CD4-positive, CD25-positive, alpha-beta regulatory T cell (primary cell): ENCODE data around the gene APP. TPM values are rescaled to one million over a fixed set of nuclear protein-coding genes. Genes with fewer than 3 reads are reported as not detected.
"Not testable (repeated sequence)": the region's sequence is repeated elsewhere in the genome, so short reads cannot be mapped to it uniquely, and the experiment has no call there.

Experiments
- ATAC-seq, 2 donors: fragments of 150-1000 bp; cut with Tn5 transposase; one replicate each; pipeline ENCODE4 v1.10.0; 2021; ENCODE audit warnings: low read depth in 2 of 2, moderate number of reproducible peaks in 2 of 2, moderate library complexity in 1 of 2
- DNase-seq, 3 donors: peaks; one replicate each; pipeline versions ENCODE4 v3.0.0 to v3.0.0-alpha.2; 2012 to 2022; ENCODE audit warnings: mixed read lengths in 1 of 3
- H3K27ac ChIP-seq: one replicate; pipeline ENCODE4 v1.7.0; 2013; ENCODE audit warnings: mild to moderate bottlenecking, low read length; ENCODE audit not compliant: insufficient read depth, poor library complexity, severe bottlenecking
- H3K27me3 ChIP-seq: one replicate; pipeline ENCODE4 v1.7.0; 2013; ENCODE audit warnings: low read length; ENCODE audit not compliant: control insufficient read depth, insufficient read depth
- H3K36me3 ChIP-seq: one replicate; pipeline ENCODE4 v1.7.0; 2013; ENCODE audit warnings: mild to moderate bottlenecking, low read length, moderate library complexity; ENCODE audit not compliant: control insufficient read depth, insufficient read depth
- H3K4me1 ChIP-seq: 2 replicates; pipeline ENCODE4 v1.7.0; 2013; ENCODE audit warnings: mild to moderate bottlenecking, low read length; ENCODE audit not compliant: insufficient read depth, control insufficient read depth, poor library complexity, severe bottlenecking
- H3K4me3 ChIP-seq: one replicate; pipeline ENCODE4 v1.7.0; 2013; ENCODE audit warnings: low read depth, mild to moderate bottlenecking, low read length, moderate library complexity
- H3K9me3 ChIP-seq, 2 experiments: 1 replicate in 1 of 2; 2 replicates in 1 of 2; pipeline ENCODE4 v1.7.0; 2013; ENCODE audit warnings: low read length in 2 of 2, mild to moderate bottlenecking in 1 of 2, moderate library complexity in 1 of 2; ENCODE audit not compliant: control insufficient read depth in 2 of 2
- H3K27ac Mint-ChIP-seq, 3 donors: one replicate each; pipeline ENCODE4 v1.8.0; 2020 to 2022; ENCODE audit warnings: mild to moderate bottlenecking in 3 of 3, mixed read lengths in 3 of 3, moderate library complexity in 2 of 3
- H3K27me3 Mint-ChIP-seq: one replicate; pipeline ENCODE4 v1.8.0; 2022; ENCODE audit warnings: mild to moderate bottlenecking, mixed read lengths
- H3K36me3 Mint-ChIP-seq: one replicate; pipeline ENCODE4 v1.8.0; 2020; ENCODE audit warnings: mixed read lengths
- H3K4me1 Mint-ChIP-seq, 4 donors: one replicate each; pipeline ENCODE4 v1.8.0; 2020 to 2022; ENCODE audit warnings: mixed read lengths in 4 of 4, mild to moderate bottlenecking in 1 of 4
- H3K4me3 Mint-ChIP-seq, 4 donors: one replicate each; pipeline ENCODE4 v1.8.0; 2020 to 2022; ENCODE audit warnings: mild to moderate bottlenecking in 4 of 4, mixed read lengths in 4 of 4, moderate library complexity in 3 of 4
- H3K9me3 Mint-ChIP-seq, 7 donors: one replicate each; pipeline ENCODE4 v1.8.0; 2020 to 2022; ENCODE audit warnings: mixed read lengths in 7 of 7, mild to moderate bottlenecking in 3 of 7, moderate library complexity in 2 of 7
- polyA plus RNA-seq, 4 donors: library from polyadenylated mRNA; unstranded; fragments of 300-500 nt; fragmentation: Illumina TruSeq; gene quantifications; one replicate each; pipeline ENCODE4 v1.2.3, GENCODE V29; 2021
- total RNA-seq: library from RNA; stranded (reverse); gene quantifications from one replicate; pipeline ENCODE4 v1.2.3, GENCODE V29; 2022

Gene APP
- total and polyA plus RNA-seq, 5 donors from 2014 or later: 3.9 to 29.5 (median 7.5) TPM

DNA sequence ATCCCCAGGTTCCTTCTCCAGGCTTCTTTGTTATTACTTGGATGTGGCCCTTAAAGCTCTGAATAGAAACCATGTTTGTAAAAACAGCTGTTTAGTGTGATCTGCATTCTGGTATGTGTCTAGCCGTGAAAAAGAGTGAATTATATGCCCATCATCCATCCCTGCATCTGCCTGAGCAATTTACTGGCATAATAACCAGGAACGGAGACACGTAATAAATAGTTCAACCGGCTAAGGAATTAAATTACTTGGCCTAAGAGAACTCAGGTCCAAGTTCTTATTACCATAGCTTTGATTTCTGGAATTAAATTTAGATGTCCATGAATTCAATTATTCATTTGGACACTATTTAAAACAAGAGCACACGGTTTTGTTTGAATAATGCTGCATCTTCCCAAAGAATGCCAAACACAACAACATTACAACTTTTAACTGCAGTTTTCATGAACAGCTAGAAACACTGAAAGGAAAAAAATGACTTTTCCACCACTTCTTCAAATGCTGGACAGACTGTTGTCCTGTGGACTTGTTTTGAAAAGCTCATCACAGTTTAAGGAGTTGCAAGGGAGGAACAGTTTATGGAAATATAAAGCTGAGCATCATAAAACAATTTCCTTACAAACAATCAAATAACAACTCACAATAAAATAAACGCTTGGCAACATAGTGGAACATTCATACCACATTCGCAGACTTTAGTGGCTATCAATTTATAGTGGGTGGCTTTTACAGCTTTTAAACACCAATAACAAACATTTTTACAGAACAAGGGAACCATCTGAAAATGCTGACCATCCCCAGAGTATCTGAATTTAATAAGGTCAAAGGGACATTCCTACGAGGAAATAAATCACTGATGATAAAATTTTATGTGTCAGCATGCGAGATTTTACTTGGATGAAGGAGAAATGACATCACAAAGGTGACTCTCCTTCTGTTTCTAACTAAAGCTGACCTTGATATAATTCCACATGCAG lies 144.7 kb downstream of the APP start:
- DNase-seq: no peak
- Mint-ChIP-seq H3K4me1 (no peaks in the 10 kb centered on the region), H3K27me3 (no peaks in the 10 kb centered on the region), H3K27ac (no peak overlapping the region), H3K9me3 (peaks cover 0 to 2% (median 0%) of the 10 kb centered on the region in 7 donors), H3K36me3 (peaks cover 3% of the 10 kb centered on the region), H3K4me3 (no peak overlapping the region)
- no peaks in the 10 kb centered on the region for H3K27me3 ChIP-seq
- no peaks in the 10 kb centered on the region for H3K36me3 ChIP-seq
- no peak for ATAC-seq
- no peaks in the 10 kb centered on the region for H3K9me3 ChIP-seq
- H3K4me1 ChIP-seq: no peaks in the 10 kb centered on the region
- no peak overlapping the region for H3K27ac ChIP-seq
- H3K4me3 ChIP-seq: no peak overlapping the region

DNA sequence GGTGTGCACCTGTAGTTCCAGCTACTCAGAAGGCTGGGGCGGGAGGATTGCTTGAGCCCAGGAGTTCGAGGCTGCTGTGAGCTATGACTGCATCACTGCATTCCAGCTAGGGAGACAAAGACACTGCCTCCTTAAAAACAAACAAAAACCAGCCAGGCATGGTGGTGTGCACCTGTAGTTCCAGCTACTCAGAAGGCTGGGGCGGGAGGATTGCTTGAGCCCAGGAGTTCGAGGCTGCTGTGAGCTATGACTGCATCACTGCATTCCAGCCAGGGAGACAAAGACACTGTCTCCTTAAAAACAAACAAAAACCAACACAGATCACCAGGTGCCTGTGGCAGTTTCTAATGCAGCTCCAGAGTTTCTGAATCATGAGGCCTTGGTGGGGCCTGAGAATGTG lies 147.2 kb downstream of the APP start:
- H3K36me3 ChIP-seq, H3K4me3 ChIP-seq, H3K9me3 ChIP-seq, DNase-seq, H3K27ac ChIP-seq, ATAC-seq, H3K36me3 Mint-ChIP-seq, H3K4me3 Mint-ChIP-seq, H3K4me1 Mint-ChIP-seq, H3K4me1 ChIP-seq, H3K9me3 Mint-ChIP-seq, H3K27me3 ChIP-seq, H3K27me3 Mint-ChIP-seq, H3K27ac Mint-ChIP-seq: not testable (repeated sequence)

DNA sequence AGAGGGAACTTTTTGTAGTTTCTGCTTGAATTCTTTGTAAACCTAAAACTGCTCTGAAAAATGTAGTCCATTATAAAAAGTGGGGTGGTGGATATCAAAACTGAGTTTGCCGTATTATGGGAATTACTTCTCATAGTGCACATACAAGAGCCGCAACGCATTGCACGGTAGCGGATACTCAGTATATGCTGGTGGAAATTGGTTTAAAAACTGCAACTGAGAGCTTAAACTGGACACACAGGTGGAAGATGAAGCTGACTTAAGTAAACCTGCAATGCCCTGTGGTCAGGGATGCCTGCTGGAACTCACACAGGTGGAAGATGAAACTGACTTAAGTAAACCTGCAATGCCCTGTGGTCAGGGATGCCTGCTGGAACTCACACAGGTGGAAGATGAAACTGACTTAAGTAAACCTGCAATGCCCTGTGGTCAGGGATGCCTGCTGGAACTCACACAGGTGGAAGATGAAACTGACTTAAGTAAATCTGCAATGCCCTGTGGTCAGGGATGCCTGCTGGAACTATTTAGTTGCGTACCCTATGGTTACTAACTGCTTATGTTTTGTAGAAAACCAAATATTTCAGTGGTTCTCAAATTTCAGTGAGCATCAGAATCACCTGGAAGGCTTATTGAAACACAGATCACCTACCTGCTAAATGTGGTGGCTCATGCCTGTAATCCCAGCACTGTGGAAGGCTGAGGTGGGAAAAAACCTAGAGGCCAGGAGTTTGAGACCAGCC lies 147.8 kb downstream of the APP start:
- not testable (repeated sequence) for DNase-seq, H3K4me1 Mint-ChIP-seq, H3K36me3 Mint-ChIP-seq, H3K9me3 ChIP-seq, H3K4me3 ChIP-seq, H3K27me3 ChIP-seq, H3K4me3 Mint-ChIP-seq, ATAC-seq, H3K9me3 Mint-ChIP-seq, H3K27me3 Mint-ChIP-seq, H3K36me3 ChIP-seq, H3K4me1 ChIP-seq, H3K27ac ChIP-seq, H3K27ac Mint-ChIP-seq

DNA sequence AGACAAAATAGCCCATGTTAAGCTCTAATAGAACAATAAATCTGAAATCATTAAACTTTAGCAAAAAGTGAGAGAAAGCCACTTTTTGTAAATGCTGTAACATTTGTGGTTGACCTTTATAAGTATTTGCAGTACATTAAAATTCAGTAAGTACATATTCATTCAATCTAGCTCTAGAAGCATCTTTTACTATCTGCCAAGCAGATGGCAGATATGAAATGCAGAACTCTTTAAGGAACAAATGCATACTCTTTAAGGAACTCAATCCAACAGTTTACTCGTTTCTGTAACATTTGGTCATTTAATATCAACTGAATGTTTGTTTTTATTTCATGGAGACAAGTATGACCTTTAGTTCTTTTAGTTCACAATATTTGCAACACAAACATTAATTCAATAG lies 150.1 kb downstream of the APP start:
- Histone ChIP-seq H3K36me3 (no peaks in the 10 kb centered on the region), H3K27ac (no peak overlapping the region), H3K9me3 (no peaks in the 10 kb centered on the region), H3K27me3 (no peaks in the 10 kb centered on the region), H3K4me3 (no peak overlapping the region), H3K4me1 (no peaks in the 10 kb centered on the region)
- ATAC-seq (no peak), DNase-seq (no peak)
- H3K27ac Mint-ChIP-seq: no peak overlapping the region
- H3K27me3 Mint-ChIP-seq: no peaks in the 10 kb centered on the region
- H3K9me3 Mint-ChIP-seq: no peaks in the 10 kb centered on the region
- H3K36me3 Mint-ChIP-seq: peaks cover 3% of the 10 kb centered on the region
- peaks cover 0 to 3% (median 0%) of the 10 kb centered on the region in 4 donors for H3K4me1 Mint-ChIP-seq
- H3K4me3 Mint-ChIP-seq: no peak overlapping the region

DNA sequence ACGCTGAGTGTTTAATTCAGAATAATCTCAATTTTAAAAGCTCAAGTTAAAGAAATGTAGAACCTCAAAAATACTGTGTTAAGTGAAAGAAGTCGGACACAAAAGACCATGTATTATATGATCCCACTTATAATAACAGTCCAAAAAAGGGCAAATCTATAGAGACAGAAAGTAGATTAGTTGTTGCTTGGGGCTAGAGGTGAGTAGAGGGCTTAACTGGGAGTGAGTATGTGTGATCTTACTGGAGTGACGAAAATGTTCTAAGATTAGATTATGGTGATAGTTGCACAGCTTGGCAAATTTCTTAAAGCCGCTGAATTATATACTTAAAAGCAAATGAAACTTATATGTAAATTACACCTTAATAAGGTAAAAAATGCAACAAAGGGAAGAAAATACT lies 150.5 kb downstream of the APP start:
- ATAC-seq: no peak

DNA sequence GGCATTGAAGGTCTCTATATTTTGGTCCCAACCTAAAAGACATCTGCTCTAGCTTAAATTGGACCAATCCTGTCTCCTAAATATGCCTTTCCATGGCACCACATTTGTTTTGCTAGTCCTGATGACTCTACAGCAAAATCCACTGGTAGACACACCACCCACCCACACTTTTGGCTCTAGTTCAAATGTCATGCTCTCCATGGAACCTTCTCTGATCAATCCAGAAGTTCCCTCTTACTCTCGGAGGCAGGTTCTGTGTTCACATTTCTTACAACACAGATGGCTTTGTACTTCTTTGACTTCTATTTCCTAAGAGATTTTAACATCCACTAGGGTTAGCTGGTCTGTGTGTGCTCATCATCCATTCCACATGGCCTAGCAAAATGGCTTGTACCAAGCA lies 151.3 kb downstream of the APP start:
- H3K36me3 ChIP-seq: no peaks in the 10 kb centered on the region
- Mint-ChIP-seq H3K4me3 (no peak overlapping the region), H3K27ac (no peak overlapping the region), H3K36me3 (peaks cover 3% of the 10 kb centered on the region), H3K4me1 (peaks cover 0 to 3% (median 0%) of the 10 kb centered on the region in 4 donors), H3K27me3 (no peaks in the 10 kb centered on the region), H3K9me3 (no peaks in the 10 kb centered on the region)
- no peaks in the 10 kb centered on the region for H3K9me3 ChIP-seq
- no peak overlapping the region for H3K27ac ChIP-seq
- no peak overlapping the region for H3K4me3 ChIP-seq
- ATAC-seq (no peak), DNase-seq (no peak)
- no peaks in the 10 kb centered on the region for H3K4me1 ChIP-seq
- no peaks in the 10 kb centered on the region for H3K27me3 ChIP-seq

More for the DNA sequence above, 150.5 kb downstream of the APP start:
- no peak overlapping the region for H3K4me3 ChIP-seq
- H3K27ac ChIP-seq: no peak overlapping the region
- no peaks in the 10 kb centered on the region for H3K9me3 Mint-ChIP-seq
- H3K4me1 ChIP-seq: no peaks in the 10 kb centered on the region
- no peak for DNase-seq
- no peak overlapping the region for H3K4me3 Mint-ChIP-seq
- H3K27me3 ChIP-seq: no peaks in the 10 kb centered on the region
- H3K27me3 Mint-ChIP-seq: no peaks in the 10 kb centered on the region
- H3K4me1 Mint-ChIP-seq: peaks cover 0 to 3% (median 0%) of the 10 kb centered on the region in 4 donors
- H3K36me3 ChIP-seq: no peaks in the 10 kb centered on the region
- no peak overlapping the region for H3K27ac Mint-ChIP-seq
- H3K36me3 Mint-ChIP-seq: peaks cover 3% of the 10 kb centered on the region
- no peaks in the 10 kb centered on the region for H3K9me3 ChIP-seq

DNA sequence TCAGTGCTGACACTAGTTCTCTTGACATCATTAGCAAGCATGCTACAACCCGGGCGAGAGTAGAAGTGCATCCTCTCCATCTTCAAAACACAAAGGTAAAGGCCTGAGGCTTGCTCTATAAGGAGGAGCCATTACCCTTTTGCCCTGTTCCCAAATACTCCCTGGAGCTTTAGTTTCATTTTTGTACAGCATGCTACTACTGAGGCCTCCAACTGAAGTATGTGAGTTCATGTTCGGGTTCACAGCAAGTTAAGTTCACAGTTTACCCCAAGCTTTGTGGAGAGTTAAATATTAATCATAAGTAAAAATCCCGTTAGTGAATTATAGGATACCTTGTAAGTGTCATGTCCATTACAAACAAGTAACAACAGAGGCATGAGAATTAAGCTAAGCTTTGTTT lies 156.6 kb downstream of the APP start:
- Histone ChIP-seq H3K36me3 (no peaks in the 10 kb centered on the region), H3K4me3 (no peak overlapping the region), H3K9me3 (no peaks in the 10 kb centered on the region), H3K27me3 (no peaks in the 10 kb centered on the region), H3K27ac (no peak overlapping the region), H3K4me1 (no peaks in the 10 kb centered on the region)
- Mint-ChIP-seq H3K36me3 (no peaks in the 10 kb centered on the region), H3K27ac (no peak overlapping the region), H3K4me3 (no peak overlapping the region), H3K27me3 (no peaks in the 10 kb centered on the region), H3K9me3 (peaks cover 0 to 2% (median 0%) of the 10 kb centered on the region in 7 donors), H3K4me1 (peaks cover 0 to 2% (median 0%) of the 10 kb centered on the region in 4 donors)
- no peak for DNase-seq
- ATAC-seq: no peak
